Karpas-422 (cell line): Measurements from ENCODE around the gene SLC35G6. TPM values are rescaled to one million over a fixed set of nuclear protein-coding genes. Genes with fewer than 3 reads are reported as not detected.

Experiments used
- DNase-seq: peaks from one replicate; pipeline ENCODE4 v3.0.0-alpha.2; 2015
- H2AFZ ChIP-seq: fragments of 200-600 bp; sonication (generic); 2 replicates; pipeline ENCODE4 v1.6.1; 2014; ENCODE audit warnings: antibody characterized with exemption, low read length, mixed read lengths
- H3K27ac ChIP-seq: fragments of 200-600 bp; sonication (generic); 2 replicates; pipeline ENCODE4 v1.5.1; 2014; ENCODE audit warnings: mild to moderate bottlenecking, low read length, moderate library complexity
- H3K27me3 ChIP-seq: fragments of 200-600 bp; sonication (generic); 2 replicates; pipeline ENCODE4 v1.6.1; 2014; ENCODE audit warnings: low read length, mixed read lengths
- H3K36me3 ChIP-seq: fragments of 200-600 bp; sonication (generic); 2 replicates; pipeline ENCODE4 v1.6.1; 2014; ENCODE audit warnings: low read length, mixed read lengths; ENCODE audit not compliant: insufficient read depth
- H3K4me1 ChIP-seq: fragments of 200-600 bp; sonication (generic); 2 replicates; pipeline ENCODE4 v1.6.1; 2014; ENCODE audit warnings: mild to moderate bottlenecking, low read length, mixed read lengths
- H3K4me2 ChIP-seq: fragments of 200-600 bp; sonication (generic); 2 replicates; pipeline ENCODE4 v1.6.1; 2014; ENCODE audit warnings: low read length, low read depth, mild to moderate bottlenecking; ENCODE audit not compliant: poor library complexity, severe bottlenecking
- H3K4me3 ChIP-seq: fragments of 200-600 bp; sonication (generic); 2 replicates; pipeline ENCODE4 v1.5.1; 2014; ENCODE audit warnings: mild to moderate bottlenecking, antibody characterized with exemption, low read length, mixed read lengths
- H3K79me2 ChIP-seq: fragments of 200-600 bp; sonication (generic); 2 replicates; pipeline ENCODE4 v1.6.1; 2014; ENCODE audit warnings: mild to moderate bottlenecking, low read length, mixed read lengths
- H3K9ac ChIP-seq: fragments of 200-600 bp; sonication (generic); 2 replicates; pipeline ENCODE4 v1.6.0; 2014; ENCODE audit warnings: low read length
- H3K9me2 ChIP-seq: fragments of 200-600 bp; sonication (generic), shearing (Covaris generic); replicated peaks from 2 replicates; pipeline ENCODE4 v1.6.0; 2014; ENCODE audit warnings: mild to moderate bottlenecking, low read length, moderate library complexity; ENCODE audit not compliant: insufficient read depth
- H3K9me3 ChIP-seq: fragments of 300-700, 200-600 bp; sonication (generic); 2 replicates; pipeline ENCODE4 v1.6.1; 2014; ENCODE audit warnings: low read length, mixed read lengths
- H4K20me1 ChIP-seq: fragments of 200-600 bp; sonication (generic); 2 replicates; pipeline ENCODE4 v1.6.1; 2014; ENCODE audit warnings: mild to moderate bottlenecking, antibody characterized with exemption, low read length, low read depth; ENCODE audit not compliant: insufficient read depth
- total RNA-seq: library from RNA; depleted of rRNA; stranded (reverse); fragments of >200 nt; shearing (Covaris generic); gene quantifications from 2 replicates; pipeline ENCODE4 v1.2.3, GENCODE V29; 2014; ENCODE audit warnings: low replicate concordance

Gene SLC35G6
- total RNA-seq, 1 experiment from 2014 or later: not detected

GRCh38 chr17:7486181-7486580 is 4.9 kb downstream of the SLC35G6 start:
- H3K27ac ChIP-seq: no peak overlapping the region

DNA sequence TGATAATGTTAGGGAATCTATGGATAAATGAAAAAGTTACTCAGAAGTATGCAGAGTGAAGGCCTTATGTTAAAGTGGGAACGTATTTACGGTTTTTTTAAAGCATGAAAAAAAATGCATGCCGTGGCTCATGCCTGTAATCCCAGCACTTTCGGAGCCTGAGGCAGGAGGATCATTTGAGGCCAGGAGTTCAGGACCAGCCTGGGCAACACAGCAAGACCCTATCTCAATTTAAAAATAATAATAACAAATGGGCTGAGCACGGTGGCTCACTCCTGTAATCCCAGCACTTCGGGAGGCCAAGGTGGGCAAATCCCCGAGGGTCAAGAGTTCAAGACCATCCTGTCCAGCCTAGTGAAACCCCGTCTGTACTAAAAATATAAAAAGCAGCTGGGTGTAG is 8.9 kb downstream of the SLC35G6 start:
- H3K36me3 ChIP-seq: peaks cover 56% of the 10 kb centered on the region
- peaks cover 24% of the 10 kb centered on the region for H3K4me1 ChIP-seq

More at GRCh38 chr17:7486181-7486580, 4.9 kb downstream of the SLC35G6 start:
- peak; percentile 56 for DNase-seq
- H2AFZ ChIP-seq: no peak overlapping the region
- H3K9me2 ChIP-seq: no peaks in the 10 kb centered on the region
- peaks cover 33% of the 10 kb centered on the region for H3K4me1 ChIP-seq
- H3K4me3 ChIP-seq: peak overlapping the region; percentile 100
- peaks cover 40% of the 10 kb centered on the region for H3K36me3 ChIP-seq
- peaks cover 67% of the 10 kb centered on the region for H3K79me2 ChIP-seq
- H4K20me1 ChIP-seq: peaks cover 56% of the 10 kb centered on the region
- H3K9me3 ChIP-seq: no peaks in the 10 kb centered on the region
- H3K27me3 ChIP-seq: no peaks in the 10 kb centered on the region
- H3K4me2 ChIP-seq: peak overlapping the region; percentile 99
- H3K9ac ChIP-seq: peak overlapping the region; percentile 64

DNA sequence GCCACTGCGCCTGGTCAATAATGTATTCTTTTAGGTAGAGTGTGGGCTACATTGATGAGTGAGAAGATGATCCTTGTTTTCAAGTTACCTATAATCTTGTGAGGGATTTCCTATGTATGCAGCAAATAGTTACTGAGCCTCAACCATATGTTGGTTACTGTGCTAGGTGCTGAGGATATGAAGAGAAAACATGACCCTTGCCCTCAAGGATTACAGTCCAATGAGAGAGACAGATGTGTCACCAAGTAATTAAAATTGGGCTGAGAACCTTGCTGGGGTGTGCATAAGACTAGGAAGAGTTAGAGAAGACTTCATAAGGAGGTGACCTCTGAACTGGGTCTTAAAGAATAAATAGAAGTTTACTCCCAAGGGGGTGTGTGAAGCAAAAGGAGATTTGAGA is 10.3 kb downstream of the SLC35G6 start:
- Histone ChIP-seq H3K4me2 (no peak overlapping the region), H2AFZ (no peak overlapping the region), H3K9ac (no peak overlapping the region), H3K9me2 (no peaks in the 10 kb centered on the region), H3K79me2 (peaks cover 93% of the 10 kb centered on the region), H3K9me3 (no peaks in the 10 kb centered on the region), H4K20me1 (peaks cover 86% of the 10 kb centered on the region), H3K27ac (no peak overlapping the region), H3K4me3 (no peak overlapping the region), H3K27me3 (no peaks in the 10 kb centered on the region), H3K4me1 (peaks cover 13% of the 10 kb centered on the region), H3K36me3 (peaks cover 60% of the 10 kb centered on the region)
- DNase-seq: no peak

More for the DNA sequence above, 8.9 kb downstream of the SLC35G6 start:
- no peak overlapping the region for H3K4me2 ChIP-seq
- no peak overlapping the region for H3K27ac ChIP-seq
- H3K79me2 ChIP-seq: peaks cover 98% of the 10 kb centered on the region
- no peaks in the 10 kb centered on the region for H3K9me2 ChIP-seq
- DNase-seq: no peak
- H3K27me3 ChIP-seq: no peaks in the 10 kb centered on the region
- H3K4me3 ChIP-seq: no peak overlapping the region
- no peaks in the 10 kb centered on the region for H3K9me3 ChIP-seq
- no peak overlapping the region for H2AFZ ChIP-seq
- no peak overlapping the region for H3K9ac ChIP-seq
- peaks cover 83% of the 10 kb centered on the region for H4K20me1 ChIP-seq

DNA sequence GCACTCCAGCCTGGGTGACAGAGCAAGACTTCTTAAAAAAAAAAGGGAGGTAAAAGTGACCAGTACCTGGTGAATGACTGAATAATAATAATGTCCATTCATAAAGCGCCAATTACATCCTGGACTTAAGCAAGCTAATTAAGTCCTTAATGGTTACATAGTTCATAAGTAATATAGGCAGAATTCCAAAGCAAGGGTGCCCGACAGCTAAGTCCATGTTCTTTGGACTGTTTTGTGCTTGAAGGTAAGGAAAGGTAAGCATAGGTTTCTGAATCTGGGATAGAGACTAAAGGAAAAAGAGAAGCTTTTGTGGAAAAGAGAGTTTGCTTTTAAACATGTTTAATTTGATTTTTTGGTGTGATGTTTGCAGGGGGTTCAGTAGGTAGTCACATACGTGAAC is 12.7 kb downstream of the SLC35G6 start:
- Histone ChIP-seq H4K20me1 (peaks cover 75% of the 10 kb centered on the region), H3K4me1 (no peaks in the 10 kb centered on the region; the same call in 1 of the 2 replicates), H3K27ac (no peak overlapping the region), H3K9ac (no peak overlapping the region), H3K9me2 (no peaks in the 10 kb centered on the region), H3K27me3 (no peaks in the 10 kb centered on the region), H3K79me2 (peaks cover 71% of the 10 kb centered on the region), H3K9me3 (no peaks in the 10 kb centered on the region), H3K4me2 (no peak overlapping the region), H2AFZ (no peak overlapping the region), H3K36me3 (peaks cover 71% of the 10 kb centered on the region), H3K4me3 (no peak overlapping the region)
- no peak for DNase-seq

DNA sequence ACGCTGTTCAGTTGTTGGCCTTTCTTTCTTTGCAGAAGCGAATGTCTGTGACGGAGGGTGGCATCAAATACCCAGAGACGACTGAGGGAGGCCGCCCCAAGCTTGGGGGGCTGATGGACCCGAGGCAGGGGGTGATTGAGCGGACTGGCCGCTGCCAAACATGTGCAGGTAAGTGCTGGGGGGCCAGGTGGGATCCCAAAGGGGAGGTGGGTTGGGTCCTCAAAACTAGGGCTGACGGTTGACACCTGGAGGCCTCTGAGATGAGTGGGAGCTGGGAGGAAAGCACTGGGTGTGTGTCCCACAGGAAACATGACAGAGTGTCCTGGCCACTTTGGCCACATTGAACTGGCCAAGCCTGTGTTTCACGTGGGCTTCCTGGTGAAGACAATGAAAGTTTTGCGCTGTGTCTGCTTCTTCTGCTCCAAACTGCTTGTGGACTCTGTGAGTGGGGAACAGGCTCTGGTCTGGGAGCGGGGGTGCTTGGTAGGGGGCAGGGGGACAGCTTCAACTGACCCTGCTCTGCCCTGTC is 14.7 kb downstream of the SLC35G6 start:
- no peak for DNase-seq
- Histone ChIP-seq H3K9me3 (no peaks in the 10 kb centered on the region), H3K27ac (no peak overlapping the region), H3K79me2 (peaks cover 51% of the 10 kb centered on the region), H3K4me1 (no peaks in the 10 kb centered on the region), H3K9ac (no peak overlapping the region), H3K27me3 (no peaks in the 10 kb centered on the region), H3K4me2 (no peak overlapping the region), H2AFZ (no peak overlapping the region), H4K20me1 (peaks cover 59% of the 10 kb centered on the region), H3K4me3 (no peak overlapping the region), H3K36me3 (peaks cover 65% of the 10 kb centered on the region), H3K9me2 (no peaks in the 10 kb centered on the region)

GRCh38 chr17:7496470-7497183 is 15.4 kb downstream of the SLC35G6 start:
- H4K20me1 ChIP-seq: peaks cover 54% of the 10 kb centered on the region
- H3K36me3 ChIP-seq: peaks cover 66% of the 10 kb centered on the region
- no peak for DNase-seq
- H3K9me3 ChIP-seq: no peaks in the 10 kb centered on the region
- no peaks in the 10 kb centered on the region for H3K27me3 ChIP-seq
- no peaks in the 10 kb centered on the region for H3K4me1 ChIP-seq
- no peak overlapping the region for H3K9ac ChIP-seq
- H3K9me2 ChIP-seq: no peaks in the 10 kb centered on the region
- peaks cover 44% of the 10 kb centered on the region for H3K79me2 ChIP-seq
- no peak overlapping the region for H2AFZ ChIP-seq
- no peak overlapping the region for H3K27ac ChIP-seq
- H3K4me3 ChIP-seq: no peak overlapping the region
- H3K4me2 ChIP-seq: no peak overlapping the region

DNA sequence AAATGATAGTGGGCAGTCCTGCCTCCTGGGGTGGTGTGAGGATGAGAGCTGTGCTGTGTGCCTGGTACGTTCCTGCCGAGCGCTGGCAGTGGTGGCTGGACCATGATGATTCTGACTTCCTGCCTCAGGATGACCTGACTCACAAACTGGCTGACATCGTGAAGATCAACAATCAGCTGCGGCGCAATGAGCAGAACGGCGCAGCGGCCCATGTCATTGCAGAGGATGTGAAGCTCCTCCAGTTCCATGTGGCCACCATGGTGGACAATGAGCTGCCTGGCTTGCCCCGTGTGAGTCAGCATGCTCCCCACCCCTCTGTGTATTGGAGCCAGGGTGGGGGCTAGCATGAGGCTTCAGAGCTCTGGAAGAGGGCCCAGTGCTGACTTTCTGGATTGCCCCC is 16.0 kb downstream of the SLC35G6 start:
- Histone ChIP-seq H3K27ac (no peak overlapping the region), H2AFZ (no peak overlapping the region), H3K79me2 (peaks cover 38% of the 10 kb centered on the region), H3K9me2 (no peaks in the 10 kb centered on the region), H3K27me3 (no peaks in the 10 kb centered on the region), H3K4me2 (no peak overlapping the region), H3K4me3 (no peak overlapping the region), H3K36me3 (peaks cover 68% of the 10 kb centered on the region), H3K9me3 (no peaks in the 10 kb centered on the region), H4K20me1 (peaks cover 52% of the 10 kb centered on the region), H3K9ac (no peak overlapping the region), H3K4me1 (no peaks in the 10 kb centered on the region)
- no peak for DNase-seq

- no peak overlapping the region for H3K4me3 ChIP-seq
- no peaks in the 10 kb centered on the region for H3K9me2 ChIP-seq
- no peaks in the 10 kb centered on the region for H3K9me3 ChIP-seq
- no peak overlapping the region for H3K9ac ChIP-seq
- peaks cover 34% of the 10 kb centered on the region for H3K79me2 ChIP-seq
- H3K27ac ChIP-seq: no peak overlapping the region
- peaks cover 72% of the 10 kb centered on the region for H3K36me3 ChIP-seq
- no peak for DNase-seq
- no peaks in the 10 kb centered on the region for H3K4me1 ChIP-seq
- no peaks in the 10 kb centered on the region for H3K27me3 ChIP-seq
- H4K20me1 ChIP-seq: peaks cover 53% of the 10 kb centered on the region
- no peak overlapping the region for H3K4me2 ChIP-seq
- H2AFZ ChIP-seq: no peak overlapping the region
Observed at GRCh38 chr17:7497636-7498035, 16.4 kb downstream of the SLC35G6 start.
